ENCODE measurements around the gene BCKDK. TPM values are rescaled to one million over a fixed set of nuclear protein-coding genes. Genes with fewer than 3 reads are reported as not detected.

The BCKDK gene
- total RNA-seq, 1 experiment from 2014 or later = 58.3 TPM

DNA sequence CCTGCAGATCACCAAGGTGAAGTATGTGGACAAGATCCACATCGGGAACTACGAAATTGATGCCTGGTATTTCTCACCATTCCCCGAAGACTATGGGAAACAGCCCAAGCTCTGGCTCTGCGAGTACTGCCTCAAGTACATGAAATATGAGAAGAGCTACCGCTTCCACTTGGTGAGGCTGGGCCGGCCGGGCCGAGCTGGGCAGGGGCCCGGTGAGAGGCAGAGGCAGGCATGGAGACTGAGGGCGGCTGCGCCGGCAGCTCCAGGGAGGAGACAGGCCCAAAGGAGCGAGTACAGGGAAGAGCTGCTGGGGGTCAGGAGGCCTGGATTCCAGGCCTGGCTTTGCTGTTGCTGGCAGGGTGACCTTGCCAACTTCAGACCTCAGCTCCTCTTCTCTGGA lies 19.0 kb downstream of the BCKDK start (continued):
- TF ChIP-seq, protein P1, sequence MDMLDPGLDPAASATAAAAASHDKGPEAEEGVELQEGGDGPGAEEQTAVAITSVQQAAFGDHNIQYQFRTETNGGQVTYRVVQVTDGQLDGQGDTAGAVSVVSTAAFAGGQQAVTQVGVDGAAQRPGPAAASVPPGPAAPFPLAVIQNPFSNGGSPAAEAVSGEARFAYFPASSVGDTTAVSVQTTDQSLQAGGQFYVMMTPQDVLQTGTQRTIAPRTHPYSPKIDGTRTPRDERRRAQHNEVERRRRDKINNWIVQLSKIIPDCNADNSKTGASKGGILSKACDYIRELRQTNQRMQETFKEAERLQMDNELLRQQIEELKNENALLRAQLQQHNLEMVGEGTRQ (CRISPR knock-in tag; IDR thresholded peaks at IDR 0.05) = no peak
- no peak for TF ChIP-seq ZNF263 (CRISPR knock-in tag; IDR thresholded peaks at IDR 0.05; ENCODE audit: low read depth)

GRCh38 chr16:31128711-31129567 lies 20.8 kb downstream of the BCKDK start:
- no peak for ATAC-seq
- Mint-ChIP-seq H3K27ac (0 out of 2 replicates have a peak overlapping the region, but pooled peaks have one; percentile 66), H3K36me3 (peaks cover 30% of the 10 kb centered on the region), H3K9me3 (no peaks in the 10 kb centered on the region), H3K4me3 (no peak overlapping the region), H3K27me3 (ENCODE audit: low read depth) (no peaks in the 10 kb centered on the region), H3K4me1 (peaks cover 36% of the 10 kb centered on the region)
- no peak for DNase-seq (ENCODE audit: low spot score)
- no peak for TF ChIP-seq MLX (CRISPR knock-in tag; IDR thresholded peaks at IDR 0.05)
- no peak for TF ChIP-seq ZNF219 (CRISPR knock-in tag; IDR thresholded peaks at IDR 0.05; ENCODE audit: borderline replicate concordance)
- no peak for TF ChIP-seq ZNF512 (CRISPR knock-in tag; IDR thresholded peaks at IDR 0.05; ENCODE audit: borderline replicate concordance)
- no peak for TF ChIP-seq TP53 (CRISPR knock-in tag; IDR thresholded peaks at IDR 0.05)
- no peak for TF ChIP-seq PREB (CRISPR knock-in tag; IDR thresholded peaks at IDR 0.05; ENCODE audit: borderline replicate concordance)
- no peak for TF ChIP-seq SOX15 (CRISPR knock-in tag; IDR thresholded peaks at IDR 0.05)
- no peak for TF ChIP-seq ZBTB21 (CRISPR knock-in tag; IDR thresholded peaks at IDR 0.05; ENCODE audit: borderline replicate concordance)
- no peak for TF ChIP-seq GABPB1 (CRISPR knock-in tag; IDR thresholded peaks at IDR 0.05)
- TF ChIP-seq, protein P2, sequence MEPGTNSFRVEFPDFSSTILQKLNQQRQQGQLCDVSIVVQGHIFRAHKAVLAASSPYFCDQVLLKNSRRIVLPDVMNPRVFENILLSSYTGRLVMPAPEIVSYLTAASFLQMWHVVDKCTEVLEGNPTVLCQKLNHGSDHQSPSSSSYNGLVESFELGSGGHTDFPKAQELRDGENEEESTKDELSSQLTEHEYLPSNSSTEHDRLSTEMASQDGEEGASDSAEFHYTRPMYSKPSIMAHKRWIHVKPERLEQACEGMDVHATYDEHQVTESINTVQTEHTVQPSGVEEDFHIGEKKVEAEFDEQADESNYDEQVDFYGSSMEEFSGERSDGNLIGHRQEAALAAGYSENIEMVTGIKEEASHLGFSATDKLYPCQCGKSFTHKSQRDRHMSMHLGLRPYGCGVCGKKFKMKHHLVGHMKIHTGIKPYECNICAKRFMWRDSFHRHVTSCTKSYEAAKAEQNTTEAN (CRISPR knock-in tag; IDR thresholded peaks at IDR 0.05) = no peak
- TF ChIP-seq NR2C2 (CRISPR knock-in tag; IDR thresholded peaks at IDR 0.05) = no peak
- POLR2A ChIA-PET = interaction anchor here (1.1 to 1.4 kb wide), 2 partner anchors 11 to 51 kb away, joined by 3 to 6 read pairs; partner anchors contain the start of genes FUS and KAT8
- CTCF ChIA-PET = interaction anchor here (2.6 to 3.3 kb wide), 2 partner anchors 11 to 13 kb away, joined by 12 to 25 read pairs; partner anchors contain the start of gene KAT8

GRCh38 chr16:31129568-31130335 lies 21.6 kb downstream of the BCKDK start:
- peaks cover 44% of the 10 kb centered on the region for H3K4me1 Mint-ChIP-seq
- POLR2A ChIA-PET = interaction anchor here (0.9 to 1.8 kb wide), 4 partner anchors 9 to 50 kb away, joined by 3 to 20 read pairs (median 4); partner anchors contain the start of genes FUS and KAT8
- no peak for ATAC-seq
- CTCF ChIA-PET = interaction anchor here (1.8 to 3.3 kb wide), 3 partner anchors 12 to 145 kb away, joined by 10 to 25 read pairs (median 12); partner anchors contain the start of genes HSD3B7 and KAT8
- H3K27ac Mint-ChIP-seq = peak overlapping the region; percentile 66
- no peaks in the 10 kb centered on the region for H3K9me3 Mint-ChIP-seq
- no peak overlapping the region for H3K4me3 Mint-ChIP-seq
- TF ChIP-seq ERG (CRISPR knock-in tag; IDR thresholded peaks at IDR 0.05) (no peak), TEAD4 (CRISPR knock-in tag; IDR thresholded peaks at IDR 0.05) (no peak), MLX (CRISPR knock-in tag; IDR thresholded peaks at IDR 0.05) (no peak), SOX15 (CRISPR knock-in tag; IDR thresholded peaks at IDR 0.05) (no peak), MXD4 (CRISPR knock-in tag; IDR thresholded peaks at IDR 0.05; ENCODE audit: borderline replicate concordance) (no peak)
- no peaks in the 10 kb centered on the region for H3K27me3 Mint-ChIP-seq (ENCODE audit: low read depth)
- peaks cover 31% of the 10 kb centered on the region for H3K36me3 Mint-ChIP-seq
- DNase-seq (ENCODE audit: low spot score) = no peak

All from WTC11 (cell line).